ENCODE measurements around the gene TP63. TPM values are rescaled to one million over a fixed set of nuclear protein-coding genes. Genes with fewer than 3 reads are reported as not detected.

Gene TP63
- total RNA-seq, 1 experiment from 2014 or later: 4.9 TPM

DNA sequence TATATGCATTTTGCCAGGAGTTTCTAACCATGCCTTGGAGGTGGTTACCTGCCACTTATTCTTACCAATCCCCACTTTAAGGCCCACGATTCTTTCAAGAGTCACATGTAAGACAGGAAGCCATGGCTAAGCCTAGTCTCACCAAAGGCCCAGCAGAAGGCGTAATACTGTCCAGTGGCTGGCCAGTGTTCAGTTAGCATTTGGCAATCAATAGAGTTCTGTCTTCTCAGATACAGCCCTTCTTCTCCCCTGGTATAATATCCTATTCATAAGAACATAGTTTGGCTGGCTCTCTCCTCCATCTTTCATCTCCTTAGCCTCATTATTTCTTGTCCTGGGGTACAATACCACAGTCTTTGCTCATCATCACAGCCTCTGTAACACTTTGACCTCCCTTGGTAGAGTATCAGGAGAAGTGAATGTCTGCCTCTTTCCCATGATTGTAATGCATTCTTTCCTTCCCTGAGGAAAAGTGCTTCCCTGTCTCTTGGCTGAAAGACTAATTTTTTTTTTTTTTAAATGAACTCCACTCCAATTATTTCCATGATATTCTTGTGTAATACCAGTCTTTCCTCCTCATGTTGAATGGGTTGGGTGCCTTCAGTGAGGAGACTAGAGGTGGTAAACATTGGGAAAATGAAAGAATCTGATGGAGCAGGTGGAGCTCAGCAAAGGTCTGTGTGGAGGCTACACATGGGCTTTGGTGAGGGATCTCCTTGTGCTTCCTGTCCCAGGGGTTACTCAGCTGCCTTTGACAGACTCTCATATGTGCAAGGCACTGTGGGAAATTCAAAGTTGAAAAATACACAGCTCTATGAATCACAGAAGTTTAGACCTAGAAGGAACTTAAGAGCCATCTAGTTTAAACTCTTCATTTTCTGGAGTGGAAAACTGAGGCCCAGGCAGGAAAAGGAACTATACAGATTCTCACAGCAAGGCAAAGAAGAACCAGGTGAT is 271.3 kb downstream of the TP63 start:
- no peaks in the 10 kb centered on the region for H3K27me3 ChIP-seq (replicated peaks; ENCODE audit: insufficient read depth, low read depth, low read length, poor library complexity)
- H3K27ac ChIP-seq (ENCODE audit: low read depth, low read length, poor library complexity, severe bottlenecking): no peak overlapping the region
- ChIA-PET POLR2A (ENCODE audit: low non-redundant PET) (no interaction called here), CTCF (no interaction called here)
- H3K4me3 ChIP-seq (ENCODE audit: low read depth, low read length, poor library complexity, severe bottlenecking): no peak overlapping the region
- DNase-seq (ENCODE audit: low spot score): no peak
- BruUV-seq (replicated peaks): no TSS peak
- TF ChIP-seq, protein P1, sequence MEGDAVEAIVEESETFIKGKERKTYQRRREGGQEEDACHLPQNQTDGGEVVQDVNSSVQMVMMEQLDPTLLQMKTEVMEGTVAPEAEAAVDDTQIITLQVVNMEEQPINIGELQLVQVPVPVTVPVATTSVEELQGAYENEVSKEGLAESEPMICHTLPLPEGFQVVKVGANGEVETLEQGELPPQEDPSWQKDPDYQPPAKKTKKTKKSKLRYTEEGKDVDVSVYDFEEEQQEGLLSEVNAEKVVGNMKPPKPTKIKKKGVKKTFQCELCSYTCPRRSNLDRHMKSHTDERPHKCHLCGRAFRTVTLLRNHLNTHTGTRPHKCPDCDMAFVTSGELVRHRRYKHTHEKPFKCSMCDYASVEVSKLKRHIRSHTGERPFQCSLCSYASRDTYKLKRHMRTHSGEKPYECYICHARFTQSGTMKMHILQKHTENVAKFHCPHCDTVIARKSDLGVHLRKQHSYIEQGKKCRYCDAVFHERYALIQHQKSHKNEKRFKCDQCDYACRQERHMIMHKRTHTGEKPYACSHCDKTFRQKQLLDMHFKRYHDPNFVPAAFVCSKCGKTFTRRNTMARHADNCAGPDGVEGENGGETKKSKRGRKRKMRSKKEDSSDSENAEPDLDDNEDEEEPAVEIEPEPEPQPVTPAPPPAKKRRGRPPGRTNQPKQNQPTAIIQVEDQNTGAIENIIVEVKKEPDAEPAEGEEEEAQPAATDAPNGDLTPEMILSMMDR (conservative IDR thresholded peaks at IDR 0.05; ENCODE audit: low read depth, low read length): no peak
- no peak for TF ChIP-seq EZH2 (IDR thresholded peaks at IDR 0.05; ENCODE audit: borderline replicate concordance, low read depth, low read length, poor library complexity, severe bottlenecking)
- no peaks in the 10 kb centered on the region for H3K9me3 ChIP-seq (ENCODE audit: low read depth, low read length, poor library complexity, severe bottlenecking)
- no peaks in the 10 kb centered on the region for H3K4me1 ChIP-seq (ENCODE audit: insufficient read depth, low read length, poor library complexity, severe bottlenecking)
- H3K36me3 ChIP-seq (ENCODE audit: insufficient read depth, low read length, poor library complexity, severe bottlenecking): no peaks in the 10 kb centered on the region
- intact Hi-C loops (cut with micrococcal nuclease; ENCODE audit: unreplicated experiment): no loop called here

DNA sequence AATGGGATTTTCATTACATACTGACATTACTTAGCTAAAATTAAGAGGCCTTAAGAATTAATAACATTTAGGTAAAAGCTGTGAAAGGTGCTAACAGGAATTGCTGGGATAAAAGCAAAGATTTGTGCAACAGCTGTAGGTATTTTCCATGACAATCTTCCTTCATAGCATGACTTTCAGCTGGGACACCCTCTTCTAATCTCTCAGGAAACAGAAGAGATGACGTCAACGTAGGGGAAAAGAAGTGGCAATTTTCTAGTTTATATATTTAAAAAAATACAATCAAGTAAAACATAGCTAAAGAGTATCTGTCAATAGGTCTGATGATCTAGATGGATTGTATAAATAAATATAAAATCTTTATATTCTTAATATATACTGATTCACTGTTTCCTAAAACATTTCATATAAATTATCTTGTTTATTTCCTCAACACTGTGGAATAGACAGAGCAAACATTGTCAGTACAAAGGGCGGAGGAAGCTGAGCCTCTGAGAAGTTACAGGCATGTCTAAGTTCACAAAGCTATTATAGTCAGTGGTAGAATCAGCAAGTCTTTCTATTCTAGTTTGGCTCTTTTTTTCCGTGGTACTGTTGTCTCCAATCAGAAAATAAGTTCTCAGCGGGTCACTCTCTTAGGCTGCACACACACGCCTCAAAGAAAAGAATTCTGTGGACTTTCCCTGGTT is 272.5 kb downstream of the TP63 start:
- ChIA-PET POLR2A (ENCODE audit: low non-redundant PET) (no interaction called here), CTCF (no interaction called here)
- H3K4me3 ChIP-seq (ENCODE audit: low read depth, low read length, poor library complexity, severe bottlenecking): no peak overlapping the region
- H3K36me3 ChIP-seq (ENCODE audit: insufficient read depth, low read length, poor library complexity, severe bottlenecking): no peaks in the 10 kb centered on the region
- intact Hi-C loops (cut with micrococcal nuclease; ENCODE audit: unreplicated experiment): no loop called here
- no peak for DNase-seq (ENCODE audit: low spot score)
- TF ChIP-seq EZH2 (IDR thresholded peaks at IDR 0.05; ENCODE audit: borderline replicate concordance, low read depth, low read length, poor library complexity, severe bottlenecking): no peak
- TF ChIP-seq, protein P1 (conservative IDR thresholded peaks at IDR 0.05; ENCODE audit: low read depth, low read length): no peak
- H3K27me3 ChIP-seq (replicated peaks; ENCODE audit: insufficient read depth, low read depth, low read length, poor library complexity): no peaks in the 10 kb centered on the region
- H3K9me3 ChIP-seq (ENCODE audit: low read depth, low read length, poor library complexity, severe bottlenecking): no peaks in the 10 kb centered on the region
- no TSS peak for BruUV-seq (replicated peaks)
- no peak overlapping the region for H3K27ac ChIP-seq (ENCODE audit: low read depth, low read length, poor library complexity, severe bottlenecking)
- H3K4me1 ChIP-seq (ENCODE audit: insufficient read depth, low read length, poor library complexity, severe bottlenecking): no peaks in the 10 kb centered on the region

DNA sequence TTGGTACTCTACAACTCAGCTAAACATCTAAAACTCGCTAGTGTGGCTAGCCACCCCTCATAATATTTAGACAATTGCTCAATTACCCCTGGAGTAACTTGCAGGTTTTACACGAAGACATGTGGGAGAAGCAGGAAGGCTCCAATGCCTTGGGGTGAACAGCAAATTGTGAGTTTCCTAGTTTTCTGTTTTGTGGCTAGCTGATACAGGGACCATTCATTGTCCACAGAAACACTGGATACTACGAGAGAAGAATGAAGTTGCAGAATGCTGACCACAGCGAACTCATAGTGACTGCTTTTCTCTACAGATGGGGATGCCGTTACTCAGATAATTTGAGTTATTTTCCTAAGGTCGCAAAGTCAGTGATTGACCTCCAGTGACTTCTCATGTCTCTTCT is 276.6 kb downstream of the TP63 start:
- no TSS peak for BruUV-seq (replicated peaks)
- intact Hi-C loops (cut with micrococcal nuclease; ENCODE audit: unreplicated experiment): no loop called here
- TF ChIP-seq, protein P1 (conservative IDR thresholded peaks at IDR 0.05; ENCODE audit: low read depth, low read length): no peak
- no peak for TF ChIP-seq EZH2 (IDR thresholded peaks at IDR 0.05; ENCODE audit: borderline replicate concordance, low read depth, low read length, poor library complexity, severe bottlenecking)

More for the DNA sequence above, 276.6 kb downstream of the TP63 start:
- Histone ChIP-seq H3K4me3 (ENCODE audit: low read depth, low read length, poor library complexity, severe bottlenecking) (no peak overlapping the region), H3K4me1 (ENCODE audit: insufficient read depth, low read length, poor library complexity, severe bottlenecking) (no peaks in the 10 kb centered on the region), H3K27me3 (replicated peaks; ENCODE audit: insufficient read depth, low read depth, low read length, poor library complexity) (no peaks in the 10 kb centered on the region), H3K36me3 (ENCODE audit: insufficient read depth, low read length, poor library complexity, severe bottlenecking) (no peaks in the 10 kb centered on the region), H3K9me3 (ENCODE audit: low read depth, low read length, poor library complexity, severe bottlenecking) (no peaks in the 10 kb centered on the region), H3K27ac (ENCODE audit: low read depth, low read length, poor library complexity, severe bottlenecking) (no peak overlapping the region)
- no peak for DNase-seq (ENCODE audit: low spot score)
- POLR2A ChIA-PET (ENCODE audit: low non-redundant PET): interaction anchor here (0.6 kb wide), 1 partner anchor 243 kb away, joined by 6 read pairs; no protein-coding TSS in a partner anchor
- CTCF ChIA-PET: no interaction called here
